IPS-18c (cell line): Measurements from ENCODE around the gene CDH15.

Experiments
- H3K4me3 ChIP-seq: 2 replicates; pipeline ENCODE4 v1.7.0; 2013; ENCODE audit warnings: low read depth, mild to moderate bottlenecking, low read length, moderate library complexity; ENCODE audit not compliant: insufficient read depth
- H3K9me3 ChIP-seq: one replicate; pipeline ENCODE4 v1.6.1; 2013; ENCODE audit warnings: mild to moderate bottlenecking, low read length, moderate library complexity; ENCODE audit not compliant: control insufficient read depth, insufficient read depth

The CDH15 gene

GRCh38 chr16:89150981-89151380 lies 20.6 kb upstream of the CDH15 start:
- H3K4me3 ChIP-seq: no peak overlapping the region
- peaks cover 2% of the 10 kb centered on the region for H3K9me3 ChIP-seq

GRCh38 chr16:89152831-89153700 lies 18.5 kb upstream of the CDH15 start:
- Histone ChIP-seq H3K4me3 (no peak overlapping the region), H3K9me3 (peaks cover 2% of the 10 kb centered on the region)

- peaks cover 1% of the 10 kb centered on the region for H3K9me3 ChIP-seq
- H3K4me3 ChIP-seq: no peak overlapping the region
Observed at GRCh38 chr16:89153848-89154271, 17.7 kb upstream of the CDH15 start.

GRCh38 chr16:89154390-89155183 lies 17.0 kb upstream of the CDH15 start:
- no peaks in the 10 kb centered on the region for H3K9me3 ChIP-seq
- no peak overlapping the region for H3K4me3 ChIP-seq

GRCh38 chr16:89155184-89155679 lies 16.3 kb upstream of the CDH15 start:
- H3K4me3 ChIP-seq: no peak overlapping the region
- no peaks in the 10 kb centered on the region for H3K9me3 ChIP-seq

GRCh38 chr16:89155851-89156739 lies 15.5 kb upstream of the CDH15 start:
- Histone ChIP-seq H3K9me3 (no peaks in the 10 kb centered on the region), H3K4me3 (no peak overlapping the region)

- no peak overlapping the region for H3K4me3 ChIP-seq
- H3K9me3 ChIP-seq: no peaks in the 10 kb centered on the region
Observed at GRCh38 chr16:89156740-89157645, 14.6 kb upstream of the CDH15 start.

GRCh38 chr16:89157778-89158177 lies 13.8 kb upstream of the CDH15 start:
- no peaks in the 10 kb centered on the region for H3K9me3 ChIP-seq
- H3K4me3 ChIP-seq: no peak overlapping the region

GRCh38 chr16:89159066-89159849 lies 12.3 kb upstream of the CDH15 start:
- no peaks in the 10 kb centered on the region for H3K9me3 ChIP-seq
- H3K4me3 ChIP-seq: no peak overlapping the region

- H3K9me3 ChIP-seq: no peaks in the 10 kb centered on the region
- H3K4me3 ChIP-seq: no peak overlapping the region
Observed at GRCh38 chr16:89159850-89160354, 11.6 kb upstream of the CDH15 start.

GRCh38 chr16:89160977-89161701 lies 10.4 kb upstream of the CDH15 start:
- no peaks in the 10 kb centered on the region for H3K9me3 ChIP-seq
- no peak overlapping the region for H3K4me3 ChIP-seq

GRCh38 chr16:89161763-89162713 lies 9.5 kb upstream of the CDH15 start:
- Histone ChIP-seq H3K9me3 (no peaks in the 10 kb centered on the region), H3K4me3 (no peak overlapping the region)

- no peak overlapping the region for H3K4me3 ChIP-seq
- no peaks in the 10 kb centered on the region for H3K9me3 ChIP-seq
Observed at GRCh38 chr16:89163297-89163696, 8.3 kb upstream of the CDH15 start.

- Histone ChIP-seq H3K4me3 (no peak overlapping the region), H3K9me3 (no peaks in the 10 kb centered on the region)
Observed at GRCh38 chr16:89164436-89164835, 7.1 kb upstream of the CDH15 start.
